ENCODE measurements around the gene SDF4. TPM values are rescaled to one million over a fixed set of nuclear protein-coding genes. Genes with fewer than 3 reads are reported as not detected.

The SDF4 gene
- total and polyA plus RNA-seq, 2 of the 13 experiments (the other 11 are each of a cell fraction or from before 2014, with no cell fraction given) = 80.8 to 107 TPM

- TF ChIP-seq HMGXB4 (CRISPR knock-in tag; IDR thresholded peaks at IDR 0.05; ENCODE audit: borderline replicate concordance in 1 of 2, low read depth in 1 of 2) (0 out of 4 replicates have a peak, but pooled peaks of 1 of the 2 experiments have one; percentile 5), PHF21A (CRISPR knock-in tag; IDR thresholded peaks at IDR 0.05) (peak; percentile 5; the same call in 1 of the 2 replicates), RBFOX2 (IDR thresholded peaks at IDR 0.05; ENCODE audit: low read depth, low read length) (peak; percentile 14; the same call in 1 of the 2 replicates), ZNF878 (CRISPR knock-in tag; IDR thresholded peaks at IDR 0.05) (no peak), ZNF775 (CRISPR knock-in tag; IDR thresholded peaks at IDR 0.05; ENCODE audit: borderline replicate concordance) (no peak), ETS1 (CRISPR knock-in tag; IDR thresholded peaks at IDR 0.05) (no peak), DNMT3B (CRISPR knock-in tag; conservative IDR thresholded peaks at IDR 0.05) (0 out of 2 replicates have a peak, but pooled peaks have one; percentile 37), ZNF546 (CRISPR knock-in tag; conservative IDR thresholded peaks at IDR 0.05) (0 out of 2 replicates have a peak, but pooled peaks have one; percentile 18), ZNF558 (CRISPR knock-in tag; IDR thresholded peaks at IDR 0.05; ENCODE audit: borderline replicate concordance) (0 out of 2 replicates have a peak, but pooled peaks have one; percentile 10), ZNF839 (CRISPR knock-in tag; IDR thresholded peaks at IDR 0.05; ENCODE audit: borderline replicate concordance) (0 out of 2 replicates have a peak, but pooled peaks have one; percentile 24), RBM39 (IDR thresholded peaks at IDR 0.05; ENCODE audit: low read depth, low read length, poor library complexity, severe bottlenecking) (no peak)
- TF ChIP-seq, protein P1, sequence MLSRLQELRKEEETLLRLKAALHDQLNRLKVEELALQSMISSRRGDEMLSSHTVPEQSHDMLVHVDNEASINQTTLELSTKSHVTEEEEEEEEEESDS (CRISPR knock-in tag; IDR thresholded peaks at IDR 0.05; ENCODE audit: borderline replicate concordance) = no peak
- TF ChIP-seq, protein P2, sequence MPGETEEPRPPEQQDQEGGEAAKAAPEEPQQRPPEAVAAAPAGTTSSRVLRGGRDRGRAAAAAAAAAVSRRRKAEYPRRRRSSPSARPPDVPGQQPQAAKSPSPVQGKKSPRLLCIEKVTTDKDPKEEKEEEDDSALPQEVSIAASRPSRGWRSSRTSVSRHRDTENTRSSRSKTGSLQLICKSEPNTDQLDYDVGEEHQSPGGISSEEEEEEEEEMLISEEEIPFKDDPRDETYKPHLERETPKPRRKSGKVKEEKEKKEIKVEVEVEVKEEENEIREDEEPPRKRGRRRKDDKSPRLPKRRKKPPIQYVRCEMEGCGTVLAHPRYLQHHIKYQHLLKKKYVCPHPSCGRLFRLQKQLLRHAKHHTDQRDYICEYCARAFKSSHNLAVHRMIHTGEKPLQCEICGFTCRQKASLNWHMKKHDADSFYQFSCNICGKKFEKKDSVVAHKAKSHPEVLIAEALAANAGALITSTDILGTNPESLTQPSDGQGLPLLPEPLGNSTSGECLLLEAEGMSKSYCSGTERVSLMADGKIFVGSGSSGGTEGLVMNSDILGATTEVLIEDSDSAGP (CRISPR knock-in tag; IDR thresholded peaks at IDR 0.05; ENCODE audit: borderline replicate concordance) = peak; percentile 36; the same call in 1 of the 2 replicates
- TF ChIP-seq, protein P3, sequence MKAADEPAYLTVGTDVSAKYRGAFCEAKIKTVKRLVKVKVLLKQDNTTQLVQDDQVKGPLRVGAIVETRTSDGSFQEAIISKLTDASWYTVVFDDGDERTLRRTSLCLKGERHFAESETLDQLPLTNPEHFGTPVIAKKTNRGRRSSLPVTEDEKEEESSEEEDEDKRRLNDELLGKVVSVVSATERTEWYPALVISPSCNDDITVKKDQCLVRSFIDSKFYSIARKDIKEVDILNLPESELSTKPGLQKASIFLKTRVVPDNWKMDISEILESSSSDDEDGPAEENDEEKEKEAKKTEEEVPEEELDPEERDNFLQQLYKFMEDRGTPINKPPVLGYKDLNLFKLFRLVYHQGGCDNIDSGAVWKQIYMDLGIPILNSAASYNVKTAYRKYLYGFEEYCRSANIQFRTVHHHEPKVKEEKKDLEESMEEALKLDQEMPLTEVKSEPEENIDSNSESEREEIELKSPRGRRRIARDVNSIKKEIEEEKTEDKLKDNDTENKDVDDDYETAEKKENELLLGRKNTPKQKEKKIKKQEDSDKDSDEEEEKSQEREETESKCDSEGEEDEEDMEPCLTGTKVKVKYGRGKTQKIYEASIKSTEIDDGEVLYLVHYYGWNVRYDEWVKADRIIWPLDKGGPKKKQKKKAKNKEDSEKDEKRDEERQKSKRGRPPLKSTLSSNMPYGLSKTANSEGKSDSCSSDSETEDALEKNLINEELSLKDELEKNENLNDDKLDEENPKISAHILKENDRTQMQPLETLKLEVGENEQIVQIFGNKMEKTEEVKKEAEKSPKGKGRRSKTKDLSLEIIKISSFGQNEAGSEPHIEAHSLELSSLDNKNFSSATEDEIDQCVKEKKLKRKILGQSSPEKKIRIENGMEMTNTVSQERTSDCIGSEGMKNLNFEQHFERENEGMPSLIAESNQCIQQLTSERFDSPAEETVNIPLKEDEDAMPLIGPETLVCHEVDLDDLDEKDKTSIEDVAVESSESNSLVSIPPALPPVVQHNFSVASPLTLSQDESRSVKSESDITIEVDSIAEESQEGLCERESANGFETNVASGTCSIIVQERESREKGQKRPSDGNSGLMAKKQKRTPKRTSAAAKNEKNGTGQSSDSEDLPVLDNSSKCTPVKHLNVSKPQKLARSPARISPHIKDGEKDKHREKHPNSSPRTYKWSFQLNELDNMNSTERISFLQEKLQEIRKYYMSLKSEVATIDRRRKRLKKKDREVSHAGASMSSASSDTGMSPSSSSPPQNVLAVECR (CRISPR knock-in tag; IDR thresholded peaks at IDR 0.05; ENCODE audit: borderline replicate concordance) = peak; percentile 42; the same call in 1 of the 2 replicates
These were observed 40.8 kb upstream of the SDF4 start (continued) for GRCh38 chr1:1272341-1273208.
